ENCODE measurements around the gene RNF130.
"Not testable (repeated sequence)": the region's sequence is repeated elsewhere in the genome, so short reads cannot be mapped to it uniquely, and the experiment has no call there.

The RNF130 gene

DNA sequence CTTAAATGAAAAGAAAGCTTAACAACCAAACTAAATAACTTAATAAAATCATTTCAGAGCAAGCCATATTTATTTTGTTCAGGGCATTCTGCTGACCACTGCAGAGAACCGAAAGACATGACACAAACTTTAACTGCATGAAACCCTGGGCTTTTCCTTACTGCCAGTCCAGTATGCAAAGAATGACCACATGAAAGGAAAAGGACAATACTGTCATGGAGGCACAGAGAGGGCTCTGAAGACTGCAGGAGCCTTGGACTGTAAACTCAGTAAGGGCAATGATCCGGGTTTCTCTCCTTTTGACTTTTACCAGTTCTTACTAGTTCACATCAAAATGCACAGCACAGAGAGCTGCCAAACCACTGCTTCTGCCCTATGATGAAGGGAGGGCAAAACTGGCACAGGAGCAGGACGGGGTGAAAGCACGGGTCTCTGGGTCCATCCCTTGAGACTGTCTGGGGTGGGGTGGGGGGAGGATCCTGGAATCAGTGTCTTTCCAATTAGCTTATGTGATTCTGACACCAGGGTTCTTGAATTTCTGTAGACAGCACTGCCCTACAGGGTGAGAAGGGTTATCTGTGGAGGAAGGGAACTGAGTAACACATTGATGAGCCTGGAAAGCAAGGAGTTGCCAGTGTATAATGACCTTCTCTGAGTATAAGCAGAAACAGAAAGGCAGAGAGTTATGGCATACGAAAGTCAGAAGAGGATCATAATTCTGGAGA, 44.7 kb downstream of the RNF130 start:
- DNase-seq (ENCODE audit: insufficient read length, low spot score) (no peak), FAIRE-seq (no peak)

DNA sequence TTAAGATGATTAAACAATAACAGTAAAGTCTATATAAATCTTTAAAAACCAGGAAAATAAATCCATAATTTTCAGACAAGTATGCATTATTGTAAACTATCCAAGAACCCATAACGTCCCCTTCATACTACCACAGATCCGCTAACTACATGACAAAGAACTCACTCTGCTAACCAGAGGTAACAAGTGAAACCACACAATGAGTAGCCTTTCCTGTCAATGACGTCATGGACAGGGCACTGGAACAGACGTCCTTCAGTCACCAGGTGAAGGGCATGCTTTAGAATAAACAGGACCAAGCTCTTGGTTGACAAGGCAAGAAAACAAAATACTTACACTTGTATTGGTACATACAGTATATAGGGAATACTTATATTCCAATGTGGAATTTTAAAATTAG, 45.2 kb downstream of the RNF130 start:
- FAIRE-seq (no peak), DNase-seq (ENCODE audit: insufficient read length, low spot score) (no peak)

DNA sequence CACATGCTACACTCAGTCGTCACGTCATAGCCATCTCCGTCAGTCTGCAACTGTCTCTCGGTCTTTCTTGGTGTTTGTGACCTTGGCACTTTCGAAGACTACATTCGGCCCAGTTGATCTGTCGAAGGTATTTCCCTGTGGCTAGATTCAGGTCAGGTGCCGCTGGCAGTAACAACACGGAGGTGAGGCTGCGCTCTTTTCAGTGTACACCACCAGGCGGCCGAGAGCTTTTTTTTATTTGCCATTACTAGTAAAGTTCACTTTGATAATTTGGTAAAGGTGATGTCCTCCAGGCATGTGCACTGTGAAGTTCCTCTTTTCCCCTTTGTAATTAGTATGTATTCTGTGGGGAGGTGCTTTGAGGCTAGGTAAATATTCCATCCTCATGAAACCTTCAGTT, 49.7 kb downstream of the RNF130 start:
- FAIRE-seq = peak; percentile 33
- DNase-seq (ENCODE audit: insufficient read length, low spot score) = no peak

DNA sequence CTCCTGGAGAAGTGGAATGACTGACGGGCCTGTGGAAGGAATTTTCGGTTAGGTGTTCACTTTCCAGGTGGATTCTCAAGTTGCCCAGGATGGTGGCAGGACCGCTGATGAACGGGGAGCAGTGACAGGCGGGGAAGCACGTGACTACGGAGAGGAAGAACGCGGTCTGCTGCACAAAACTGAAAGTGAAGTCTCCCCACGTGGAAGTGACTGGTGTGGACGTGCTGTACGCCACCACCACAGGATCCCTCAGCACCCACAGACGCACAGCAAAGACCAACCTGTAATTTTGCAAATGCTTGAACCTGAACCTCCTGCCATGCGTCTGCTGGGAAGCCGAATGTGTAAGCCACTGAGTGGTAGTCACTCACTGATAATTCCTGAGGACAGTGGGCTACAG, 51.4 kb downstream of the RNF130 start:
- no peak for FAIRE-seq
- DNase-seq (ENCODE audit: insufficient read length, low spot score) = no peak

DNA sequence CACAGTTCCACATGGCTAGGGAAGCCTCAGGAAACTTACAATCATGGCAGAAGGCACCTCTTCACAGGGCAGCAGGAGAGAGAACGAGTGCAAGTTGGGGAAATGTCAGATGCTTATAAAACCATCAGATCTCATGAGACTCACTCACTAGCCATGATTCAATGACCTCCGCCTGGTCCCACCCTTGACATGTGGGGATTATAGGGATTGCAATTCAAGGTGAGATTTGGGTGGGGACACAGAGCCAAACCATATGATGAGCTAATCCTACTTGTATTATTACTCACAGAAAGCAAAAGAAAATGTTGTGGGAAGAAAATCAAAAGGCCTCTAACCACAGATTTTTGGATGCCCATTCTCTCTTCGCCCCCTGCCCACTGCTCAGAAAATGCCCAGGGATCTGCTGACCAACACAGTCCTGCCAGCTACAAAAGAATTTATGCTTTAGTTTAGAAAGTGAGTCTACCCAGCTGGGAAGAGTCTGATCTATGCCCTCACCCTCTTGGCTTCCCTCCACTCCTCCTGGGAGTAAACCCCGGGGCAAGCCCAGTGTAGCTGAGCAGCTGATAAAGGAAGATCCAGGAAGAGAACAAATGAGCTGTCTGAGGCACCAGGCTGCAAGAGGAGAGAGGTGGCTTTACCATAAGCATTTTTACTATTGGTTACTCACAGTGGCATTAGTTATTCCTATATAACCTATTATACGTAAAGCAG, 53.1 kb downstream of the RNF130 start:
- FAIRE-seq (no peak), DNase-seq (ENCODE audit: insufficient read length, low spot score) (no peak)

GRCh38 chr5:180015523-180015922, 56.0 kb downstream of the RNF130 start:
- not testable (repeated sequence) for FAIRE-seq; DNase-seq (ENCODE audit: insufficient read length, low spot score)

DNA sequence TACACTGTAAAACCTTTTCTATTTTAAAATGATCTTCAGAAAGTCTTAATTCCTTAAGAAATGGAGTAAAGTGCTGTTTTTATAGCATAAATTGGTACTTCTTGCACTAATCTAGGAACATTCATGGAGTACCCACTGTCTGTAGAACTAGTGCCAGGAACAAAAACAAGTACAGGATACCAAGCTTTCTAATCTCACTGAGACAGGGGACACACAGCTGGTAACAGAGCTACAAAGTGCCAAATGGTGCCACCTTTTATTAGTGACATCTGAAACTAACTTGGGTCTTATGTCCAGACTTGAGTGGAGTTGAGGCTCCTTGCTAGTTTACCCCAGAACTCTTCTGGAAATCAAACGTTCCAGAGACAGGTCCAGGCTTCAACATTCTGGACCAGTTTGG, 57.9 kb downstream of the RNF130 start:
- FAIRE-seq (no peak), DNase-seq (ENCODE audit: insufficient read length, low spot score) (no peak)

DNA sequence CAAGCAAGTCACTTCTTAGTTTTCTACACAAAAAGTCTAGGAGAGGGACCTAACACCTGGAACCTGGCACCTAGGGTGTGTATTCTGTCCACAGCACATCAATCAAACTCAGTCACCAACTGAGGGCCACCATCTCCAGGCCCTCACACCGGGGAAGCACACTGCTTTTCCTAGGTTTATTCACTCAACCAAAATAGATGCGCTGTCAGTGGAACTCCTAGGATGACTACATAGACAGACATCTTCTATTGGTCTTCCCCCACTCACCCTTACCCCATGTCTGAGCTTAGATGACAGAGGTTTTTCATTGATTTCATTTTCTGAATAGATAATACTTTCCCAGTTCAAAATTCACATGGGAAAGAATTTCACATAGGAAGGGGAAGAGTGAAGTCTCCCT, 59.2 kb downstream of the RNF130 start:
- FAIRE-seq (no peak), DNase-seq (ENCODE audit: insufficient read length, low spot score) (no peak)

- no peak for DNase-seq (ENCODE audit: insufficient read length, low spot score)
- no peak for FAIRE-seq
Measured at GRCh38 chr5:180010636-180011035, 60.9 kb downstream of the RNF130 start.

DNA sequence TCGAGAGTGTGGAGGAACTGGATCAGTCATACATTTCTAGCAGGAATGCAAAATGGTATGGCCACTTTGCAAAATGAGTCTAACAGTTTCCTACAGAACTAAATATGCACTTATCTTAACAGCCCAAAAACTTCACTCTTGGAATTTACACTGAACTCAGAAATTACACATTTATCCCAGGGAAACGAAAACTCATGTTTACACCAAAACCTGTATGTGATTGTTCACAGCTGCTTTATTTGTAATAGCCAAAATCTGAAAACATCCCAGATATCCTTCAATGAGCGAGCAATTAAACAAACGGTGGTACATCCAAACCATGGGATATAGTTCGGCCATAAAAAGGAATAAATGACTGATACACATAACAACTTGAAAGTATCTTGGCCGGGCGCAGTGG, 62.0 kb downstream of the RNF130 start:
- no peak for DNase-seq (ENCODE audit: insufficient read length, low spot score)
- no peak for FAIRE-seq

DNA sequence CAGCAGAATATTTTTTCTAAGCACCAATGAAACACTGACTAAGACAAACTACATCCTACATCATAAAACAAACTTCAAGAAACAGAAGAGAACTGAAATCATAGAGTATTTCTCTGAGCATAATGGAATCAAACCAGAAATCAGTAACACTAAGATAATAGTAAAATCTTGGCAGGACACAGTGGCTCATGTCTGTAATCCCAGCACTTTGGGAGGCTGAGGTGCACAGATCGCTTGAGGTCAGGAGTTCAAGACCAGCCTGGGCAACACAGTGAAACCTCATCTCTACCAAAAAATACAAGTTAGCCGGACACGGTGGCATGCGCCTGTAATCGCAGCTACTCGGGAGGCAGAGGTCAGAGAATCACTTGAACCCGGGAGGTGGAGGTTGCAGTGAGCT, 63.1 kb downstream of the RNF130 start:
- DNase-seq (ENCODE audit: insufficient read length, low spot score) (no peak), FAIRE-seq (no peak)

- FAIRE-seq (no peak), DNase-seq (ENCODE audit: insufficient read length, low spot score) (no peak)
Measured at GRCh38 chr5:180007582-180007981, 64.0 kb downstream of the RNF130 start.

DNA sequence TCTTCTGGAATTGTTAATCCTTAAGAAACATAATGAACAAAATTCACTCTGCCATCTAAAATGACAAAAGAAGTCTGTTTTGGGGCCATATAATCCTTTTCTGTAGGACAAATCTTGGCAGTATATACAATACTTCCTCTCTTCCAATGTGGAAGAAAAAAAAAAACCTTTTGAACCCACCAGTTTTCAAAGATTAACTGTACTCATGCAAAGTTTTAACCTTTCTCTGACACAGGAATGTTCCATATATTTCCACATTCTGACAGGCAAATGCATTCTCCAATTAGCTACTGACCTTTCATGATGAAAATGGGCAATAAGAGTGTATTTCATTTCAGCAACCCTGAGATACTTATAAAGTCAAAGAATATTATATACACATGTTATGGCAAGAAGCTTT, 65.4 kb downstream of the RNF130 start:
- DNase-seq (ENCODE audit: insufficient read length, low spot score) (no peak), FAIRE-seq (no peak)

GRCh38 chr5:180003127-180003526, 68.4 kb downstream of the RNF130 start:
- DNase-seq (ENCODE audit: insufficient read length, low spot score) (no peak), FAIRE-seq (no peak)

DNA sequence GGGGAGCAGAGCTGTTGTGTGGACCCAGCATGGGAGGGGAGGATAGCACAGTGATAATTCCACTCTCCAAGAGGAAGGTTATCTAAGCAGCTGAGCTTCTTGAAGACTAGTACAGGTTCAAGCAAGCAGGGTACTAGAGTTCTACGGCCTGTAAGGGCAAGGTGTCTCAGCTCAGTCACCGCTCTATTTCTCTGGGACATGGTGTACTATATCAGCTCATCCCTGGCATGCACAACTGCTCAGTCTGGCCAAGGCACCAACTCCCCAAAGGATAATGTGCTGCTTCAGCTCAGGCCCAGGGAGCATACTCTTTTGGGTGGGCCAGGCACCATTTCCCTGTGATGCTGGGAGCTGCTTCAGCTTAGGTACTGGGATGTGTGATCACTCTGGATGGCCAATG, 69.8 kb downstream of the RNF130 start:
- FAIRE-seq = no peak

DNA sequence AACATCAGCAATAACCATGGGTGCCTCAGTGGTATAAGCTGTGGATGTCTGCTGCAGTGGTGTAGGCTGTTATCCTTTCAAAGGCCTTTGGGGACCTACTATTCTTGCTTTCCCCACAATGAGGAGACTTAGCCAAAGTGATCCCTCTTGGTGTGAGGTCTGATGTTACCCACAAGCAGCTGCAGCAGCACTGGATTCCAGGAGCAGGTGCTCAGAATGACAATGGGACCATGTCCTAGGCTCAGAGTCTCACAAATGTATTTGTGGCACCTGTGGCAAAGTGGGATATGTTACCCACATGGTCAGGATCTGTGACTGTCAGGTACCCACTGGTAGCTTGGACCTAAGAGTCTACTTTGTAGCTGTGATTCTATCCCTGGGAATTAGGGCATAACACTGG, 70.4 kb downstream of the RNF130 start:
- DNase-seq (ENCODE audit: insufficient read length, low spot score) (no peak), FAIRE-seq (no peak)

More for the DNA sequence above, 69.8 kb downstream of the RNF130 start:
- DNase-seq (ENCODE audit: insufficient read length, low spot score) = no peak

GRCh38 chr5:179998485-179998884, 73.1 kb downstream of the RNF130 start:
- FAIRE-seq = no peak
- no peak for DNase-seq (ENCODE audit: insufficient read length, low spot score)

GRCh38 chr5:179994583-179995323, 76.8 kb downstream of the RNF130 start:
- DNase-seq (ENCODE audit: insufficient read length, low spot score) = no peak
- FAIRE-seq = no peak

DNA sequence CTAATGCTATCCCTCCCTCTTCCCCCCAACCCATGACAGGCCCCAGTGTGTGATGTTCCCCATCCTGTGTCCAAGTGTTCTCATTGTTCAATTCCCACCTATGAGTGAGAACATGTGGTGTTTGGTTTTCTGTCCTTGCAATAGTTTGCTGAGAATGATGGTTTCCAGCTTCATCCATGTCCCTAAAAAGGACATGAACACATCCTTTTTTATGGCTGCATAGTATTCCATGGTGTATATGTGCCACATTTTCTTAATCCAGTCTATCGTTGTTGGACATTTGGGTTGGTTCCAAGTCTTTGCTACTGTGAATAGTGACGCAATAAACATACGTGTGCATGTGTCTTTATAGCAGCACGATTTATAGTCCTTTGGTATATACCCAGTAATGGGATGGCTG, 78.7 kb downstream of the RNF130 start:
- not testable (repeated sequence) for FAIRE-seq; DNase-seq (ENCODE audit: insufficient read length, low spot score)

- no peak for DNase-seq (ENCODE audit: insufficient read length, low spot score)
- no peak for FAIRE-seq
Measured at GRCh38 chr5:179991106-179991505, 80.5 kb downstream of the RNF130 start.

DNA sequence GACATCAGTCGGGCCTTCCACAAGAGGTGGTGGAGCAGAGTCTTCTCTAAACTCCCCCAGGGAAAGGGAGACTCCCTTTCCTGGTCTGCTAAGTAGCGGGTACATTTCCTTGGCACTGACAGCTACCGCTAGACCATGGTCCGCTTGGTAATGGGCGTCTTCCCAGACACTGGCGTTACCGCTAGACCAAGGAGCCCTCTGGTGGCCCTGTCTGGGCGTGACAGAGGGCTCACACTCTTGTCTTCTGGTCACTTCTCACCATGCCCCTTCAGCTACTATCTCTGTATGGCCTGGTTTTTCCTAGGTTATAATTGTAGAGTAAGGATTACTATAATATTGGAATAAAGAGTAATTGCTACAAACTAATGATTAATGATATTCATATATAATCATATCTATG, 81.0 kb downstream of the RNF130 start:
- FAIRE-seq = not testable (repeated sequence)

GRCh38 chr5:179986328-179986727, 85.2 kb downstream of the RNF130 start:
- FAIRE-seq = no peak
- no peak for DNase-seq (ENCODE audit: insufficient read length, low spot score)

More for the DNA sequence above, 81.0 kb downstream of the RNF130 start:
- not testable (repeated sequence) for DNase-seq (ENCODE audit: insufficient read length, low spot score)
